ENCODE results near the gene POLN. TPM values are rescaled to one million over a fixed set of nuclear protein-coding genes. Genes with fewer than 3 reads are reported as not detected.

POLN gene
- total and polyA plus RNA-seq, 2 donors, result 1.1 to 2.9 TPM

DNA sequence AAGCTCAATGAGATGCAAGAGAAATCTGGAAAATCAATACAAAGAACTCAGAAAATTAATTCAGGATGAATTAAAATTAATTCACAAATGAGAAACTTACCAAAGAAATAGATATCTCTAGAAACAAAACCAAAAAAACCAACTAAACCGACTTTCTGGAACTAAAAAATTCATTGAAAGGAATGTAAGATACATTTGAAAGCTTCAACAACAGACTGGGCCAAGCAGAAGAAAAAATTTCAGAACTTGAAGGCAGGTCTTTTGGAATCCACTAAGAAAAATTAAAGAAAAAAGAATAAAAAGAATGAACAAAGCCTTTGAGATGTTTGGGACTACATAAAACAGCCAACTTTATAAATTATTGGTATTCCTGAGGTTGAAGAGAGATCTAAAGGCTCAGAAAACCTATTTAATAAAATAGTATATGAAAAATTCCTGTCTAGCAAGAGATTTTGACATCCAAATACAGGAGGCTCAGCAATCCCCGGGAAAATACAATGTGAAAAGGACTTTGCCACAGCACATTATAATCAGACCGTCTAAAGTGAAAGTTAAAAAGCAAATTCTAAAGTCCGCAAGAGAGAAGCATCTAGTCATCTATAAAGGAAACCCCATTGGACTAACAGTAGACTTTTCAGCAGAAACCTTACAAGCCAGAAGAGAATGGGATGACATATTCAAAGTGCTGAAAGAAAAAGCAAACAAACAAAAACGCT is 138.6 kb downstream of the POLN start:
- Histone ChIP-seq H3K9me3 (ENCODE audit: control insufficient read depth in 2 of 2, insufficient read depth in 1 of 2, low read length in 1 of 2) (peaks cover 0 to 9% of the 10 kb centered on the region in 2 donors), H3K4me1 (ENCODE audit: control insufficient read depth in 2 of 2, insufficient read depth in 2 of 2, low read length in 2 of 2) (no peaks in the 10 kb centered on the region), H3K27ac (ENCODE audit: low read depth in 1 of 2, low read length in 1 of 2) (no peak overlapping the region), H3K4me3 (ENCODE audit: low read length in 2 of 2) (no peak overlapping the region), H3K27me3 (ENCODE audit: control insufficient read depth in 2 of 2, insufficient read depth in 1 of 2, low read length in 1 of 2) (peaks cover 0 to 11% of the 10 kb centered on the region in 2 donors), H3K36me3 (ENCODE audit: control insufficient read depth in 2 of 2, insufficient read depth in 2 of 2, low read length in 1 of 2) (no peaks in the 10 kb centered on the region)
- no peak for DNase-seq (ENCODE audit: low read depth in 6 of 9, low spot score in 9 of 9)
- 93% methylated on average over 5 of the region's 5 CpGs for WGBS

DNA sequence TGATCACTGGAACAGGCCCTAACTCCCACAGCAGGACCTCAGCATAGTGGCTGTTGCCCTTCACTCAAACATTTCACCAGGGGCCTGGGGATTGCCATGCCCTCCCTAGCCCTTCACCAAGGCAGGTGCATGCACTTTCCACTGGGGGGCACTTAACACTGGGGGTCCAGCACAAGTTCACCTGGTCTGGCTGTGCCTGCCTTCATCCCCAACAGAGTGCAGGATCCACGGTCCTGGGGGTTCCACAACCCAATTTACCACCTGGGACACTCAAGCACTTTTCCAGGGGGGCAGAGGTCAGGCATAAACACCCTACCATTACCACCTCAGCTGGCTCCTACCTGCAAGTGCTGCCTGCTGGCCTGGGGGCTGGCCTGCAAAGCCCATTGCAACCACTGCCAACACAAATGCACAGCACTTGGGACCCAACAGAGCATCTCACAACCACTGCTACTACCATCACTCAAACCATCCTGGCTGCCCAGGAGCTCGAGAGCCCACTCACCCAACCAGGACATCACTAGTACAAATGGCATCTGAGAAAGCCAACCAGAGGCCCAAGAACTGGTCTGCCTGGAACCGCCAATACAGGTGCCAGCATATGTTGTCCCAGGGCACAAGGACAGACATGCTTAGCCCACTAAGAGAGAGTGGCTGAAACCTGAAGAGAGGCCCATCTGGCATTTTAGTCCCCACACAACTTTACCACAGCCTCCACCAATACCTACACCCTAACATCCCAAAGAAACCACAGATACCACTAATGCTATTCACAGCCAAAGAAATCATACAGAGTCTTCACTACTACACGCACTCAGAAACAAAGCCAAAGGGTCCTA is 139.7 kb downstream of the POLN start:
- Histone ChIP-seq H3K9me3 (ENCODE audit: control insufficient read depth in 2 of 2, insufficient read depth in 1 of 2, low read length in 1 of 2) (peaks cover 0 to 11% of the 10 kb centered on the region in 2 donors), H3K27me3 (ENCODE audit: control insufficient read depth in 2 of 2, insufficient read depth in 1 of 2, low read length in 1 of 2) (peaks cover 0 to 5% of the 10 kb centered on the region in 2 donors), H3K4me1 (ENCODE audit: control insufficient read depth in 2 of 2, insufficient read depth in 2 of 2, low read length in 2 of 2) (no peaks in the 10 kb centered on the region), H3K27ac (ENCODE audit: low read depth in 1 of 2, low read length in 1 of 2) (no peak overlapping the region), H3K4me3 (ENCODE audit: low read length in 2 of 2) (no peak overlapping the region), H3K36me3 (ENCODE audit: control insufficient read depth in 2 of 2, insufficient read depth in 2 of 2, low read length in 1 of 2) (no peaks in the 10 kb centered on the region)
- DNase-seq (ENCODE audit: low read depth in 6 of 9, low spot score in 9 of 9), result no peak
- 88% methylated on average over 4 of the region's 4 CpGs for WGBS

DNA sequence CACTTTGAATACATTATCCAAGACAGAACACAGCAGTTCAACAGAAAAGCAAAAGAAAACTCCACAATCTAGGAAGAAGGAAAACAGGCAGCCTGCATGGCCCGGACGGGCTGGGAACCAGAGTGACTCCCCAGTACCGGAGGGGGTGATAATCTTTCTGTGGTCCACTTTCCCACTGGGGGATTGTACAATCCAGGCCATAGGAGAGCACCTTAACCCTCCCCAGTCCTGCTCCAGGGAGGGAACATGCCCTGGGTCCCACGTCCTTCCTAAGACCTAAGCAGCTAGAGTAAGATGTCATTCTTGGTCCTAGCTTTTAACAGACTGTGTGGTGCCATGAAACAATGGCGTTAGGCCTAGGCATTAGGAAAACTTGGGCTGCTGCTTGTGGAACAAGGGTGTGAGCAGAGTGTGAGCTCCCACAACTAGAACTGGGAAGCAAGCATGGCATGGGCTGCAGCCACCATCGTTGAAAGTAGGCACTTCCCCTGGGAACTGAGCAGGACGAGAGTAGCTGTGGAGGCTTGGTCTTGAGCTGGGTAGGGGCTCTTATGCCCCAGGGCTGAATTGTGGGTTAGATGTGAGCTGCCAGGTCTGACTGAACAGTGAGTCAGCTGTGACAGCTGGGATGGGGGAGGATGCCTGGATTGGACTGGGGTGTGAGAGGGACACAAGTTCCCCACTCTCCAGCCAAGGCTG is 140.4 kb downstream of the POLN start:
- peaks cover 0 to 5% of the 10 kb centered on the region in 2 donors for H3K27me3 ChIP-seq (ENCODE audit: control insufficient read depth in 2 of 2, insufficient read depth in 1 of 2, low read length in 1 of 2)
- H3K4me3 ChIP-seq (ENCODE audit: low read length in 2 of 2), result no peak overlapping the region
- H3K9me3 ChIP-seq (ENCODE audit: control insufficient read depth in 2 of 2, insufficient read depth in 1 of 2, low read length in 1 of 2), result peaks cover 0 to 18% of the 10 kb centered on the region in 2 donors
- H3K36me3 ChIP-seq (ENCODE audit: control insufficient read depth in 2 of 2, insufficient read depth in 2 of 2, low read length in 1 of 2), result no peaks in the 10 kb centered on the region
- H3K4me1 ChIP-seq (ENCODE audit: control insufficient read depth in 2 of 2, insufficient read depth in 2 of 2, low read length in 2 of 2), result no peaks in the 10 kb centered on the region
- WGBS, result 97% methylated on average over 7 of the region's 7 CpGs
- no peak for DNase-seq (ENCODE audit: low read depth in 6 of 9, low spot score in 9 of 9)
- H3K27ac ChIP-seq (ENCODE audit: low read depth in 1 of 2, low read length in 1 of 2), result no peak overlapping the region

DNA sequence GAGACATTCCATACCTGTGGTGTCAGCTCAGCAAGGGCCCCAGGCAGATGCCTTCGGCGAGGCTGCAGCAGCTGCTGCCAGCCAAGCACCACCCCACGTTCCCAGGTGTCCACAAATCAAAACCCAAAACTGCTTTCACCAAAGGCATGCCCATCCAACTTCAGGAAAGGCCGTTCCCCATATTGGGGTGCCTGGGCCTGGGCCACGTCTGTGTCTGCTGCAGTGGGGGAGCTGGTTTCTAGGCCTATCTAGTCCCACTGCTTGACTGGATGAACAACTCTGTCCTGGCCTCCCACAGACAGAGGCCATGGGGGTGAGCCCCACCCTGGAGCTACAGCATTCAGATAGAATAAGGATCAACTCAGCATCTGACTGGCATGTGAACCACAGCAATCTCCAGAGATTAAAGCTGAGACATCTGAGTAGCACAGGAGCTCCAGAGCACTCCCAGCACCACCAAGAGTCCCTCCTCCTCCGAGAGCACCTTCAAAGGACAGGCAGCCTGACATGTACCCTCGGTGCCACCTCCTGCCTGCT is 145.8 kb downstream of the POLN start:
- no peaks in the 10 kb centered on the region for H3K4me1 ChIP-seq (ENCODE audit: control insufficient read depth in 2 of 2, insufficient read depth in 2 of 2, low read length in 2 of 2)
- H3K27me3 ChIP-seq (ENCODE audit: control insufficient read depth in 2 of 2, insufficient read depth in 1 of 2, low read length in 1 of 2), result peaks cover 0 to 13% of the 10 kb centered on the region in 2 donors
- peaks cover 4 to 21% of the 10 kb centered on the region in 2 donors for H3K9me3 ChIP-seq (ENCODE audit: control insufficient read depth in 2 of 2, insufficient read depth in 1 of 2, low read length in 1 of 2)
- no peak overlapping the region for H3K4me3 ChIP-seq (ENCODE audit: low read length in 2 of 2)
- WGBS, result 96% methylated on average over 7 of the region's 7 CpGs
- no peak for DNase-seq (ENCODE audit: low read depth in 6 of 9, low spot score in 9 of 9)
- H3K36me3 ChIP-seq (ENCODE audit: control insufficient read depth in 2 of 2, insufficient read depth in 2 of 2, low read length in 1 of 2), result no peaks in the 10 kb centered on the region
- H3K27ac ChIP-seq (ENCODE audit: low read depth in 1 of 2, low read length in 1 of 2), result no peak overlapping the region

DNA sequence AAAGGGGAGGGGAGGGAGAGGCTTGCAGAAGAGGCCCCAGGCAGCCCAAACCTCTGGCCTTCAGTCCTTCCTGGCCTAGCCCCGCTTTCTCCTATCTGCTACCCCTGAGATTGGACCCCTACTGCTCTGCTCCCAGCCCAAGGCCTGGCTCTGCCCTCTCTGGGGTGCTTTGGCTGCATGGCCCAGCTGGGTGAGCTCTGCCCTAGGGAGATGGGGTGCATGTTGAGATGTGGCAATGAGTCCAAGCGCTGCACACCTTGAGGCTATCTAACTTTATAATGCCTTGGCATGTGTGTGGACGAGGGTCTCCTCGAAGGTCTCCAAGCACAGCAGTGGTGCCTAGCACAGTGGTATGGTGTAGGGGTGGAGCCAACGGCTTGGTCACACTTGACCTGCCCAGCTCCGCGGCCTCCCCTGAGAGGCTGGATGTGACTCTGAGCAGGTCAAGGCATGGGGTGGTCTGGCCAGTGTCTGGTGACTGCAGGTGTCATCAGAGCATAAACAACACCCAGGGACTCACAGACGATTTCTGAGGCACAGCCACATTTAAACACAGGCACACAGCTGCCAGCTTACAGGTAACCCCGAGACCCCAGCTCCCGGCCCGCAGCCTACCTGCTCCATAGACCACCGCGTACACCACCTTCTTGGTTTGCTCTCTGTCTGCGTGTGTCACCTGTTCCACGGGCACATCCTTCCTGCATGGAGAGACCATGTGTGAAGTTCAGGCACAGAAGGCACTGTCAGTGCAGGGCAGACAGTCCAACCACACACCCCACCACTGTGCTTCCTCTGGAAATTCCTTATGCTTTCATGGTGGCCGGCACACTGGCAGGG is 146.5 kb downstream of the POLN start:
- no peak for DNase-seq (ENCODE audit: low read depth in 6 of 9, low spot score in 9 of 9)

DNA sequence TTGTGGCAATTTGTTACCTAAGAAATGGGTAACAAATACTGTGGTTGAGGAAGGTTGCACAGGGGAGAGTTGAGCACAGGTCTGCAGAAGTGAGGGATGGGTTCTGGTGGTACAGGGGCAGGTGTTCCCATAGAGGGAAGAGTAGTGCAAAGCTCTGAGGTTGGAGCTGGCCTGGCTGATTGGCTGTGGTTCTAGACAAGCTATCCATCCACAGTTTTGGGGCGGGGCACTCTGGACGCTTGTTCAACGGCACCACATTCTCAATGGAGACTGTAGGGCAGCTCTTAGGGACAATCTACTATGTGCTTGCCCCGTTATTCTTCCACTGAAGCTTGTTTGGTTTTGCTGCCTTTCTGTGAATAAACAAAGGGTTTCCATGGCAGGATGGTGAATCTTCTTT is 147.4 kb downstream of the POLN start:
- Histone ChIP-seq H3K9me3 (ENCODE audit: control insufficient read depth in 2 of 2, insufficient read depth in 1 of 2, low read length in 1 of 2) (peaks cover 4 to 21% of the 10 kb centered on the region in 2 donors), H3K27me3 (ENCODE audit: control insufficient read depth in 2 of 2, insufficient read depth in 1 of 2, low read length in 1 of 2) (peaks cover 0 to 15% of the 10 kb centered on the region in 2 donors), H3K4me3 (ENCODE audit: low read length in 2 of 2) (no peak overlapping the region), H3K36me3 (ENCODE audit: control insufficient read depth in 2 of 2, insufficient read depth in 2 of 2, low read length in 1 of 2) (no peaks in the 10 kb centered on the region), H3K27ac (ENCODE audit: low read depth in 1 of 2, low read length in 1 of 2) (no peak overlapping the region), H3K4me1 (ENCODE audit: control insufficient read depth in 2 of 2, insufficient read depth in 2 of 2, low read length in 2 of 2) (no peaks in the 10 kb centered on the region)
- 96% methylated on average over 4 of the region's 4 CpGs for WGBS
- no peak for DNase-seq (ENCODE audit: low read depth in 6 of 9, low spot score in 9 of 9)

More for the DNA sequence above, 146.5 kb downstream of the POLN start:
- Histone ChIP-seq H3K9me3 (ENCODE audit: control insufficient read depth in 2 of 2, insufficient read depth in 1 of 2, low read length in 1 of 2) (peaks cover 4 to 21% of the 10 kb centered on the region in 2 donors), H3K27ac (ENCODE audit: low read depth in 1 of 2, low read length in 1 of 2) (no peak overlapping the region), H3K4me1 (ENCODE audit: control insufficient read depth in 2 of 2, insufficient read depth in 2 of 2, low read length in 2 of 2) (no peaks in the 10 kb centered on the region), H3K36me3 (ENCODE audit: control insufficient read depth in 2 of 2, insufficient read depth in 2 of 2, low read length in 1 of 2) (no peaks in the 10 kb centered on the region), H3K27me3 (ENCODE audit: control insufficient read depth in 2 of 2, insufficient read depth in 1 of 2, low read length in 1 of 2) (peaks cover 0 to 15% of the 10 kb centered on the region in 2 donors), H3K4me3 (ENCODE audit: low read length in 2 of 2) (no peak overlapping the region)
- 96% methylated on average over 16 of the region's 16 CpGs for whole genome bisulfite sequencing

DNA sequence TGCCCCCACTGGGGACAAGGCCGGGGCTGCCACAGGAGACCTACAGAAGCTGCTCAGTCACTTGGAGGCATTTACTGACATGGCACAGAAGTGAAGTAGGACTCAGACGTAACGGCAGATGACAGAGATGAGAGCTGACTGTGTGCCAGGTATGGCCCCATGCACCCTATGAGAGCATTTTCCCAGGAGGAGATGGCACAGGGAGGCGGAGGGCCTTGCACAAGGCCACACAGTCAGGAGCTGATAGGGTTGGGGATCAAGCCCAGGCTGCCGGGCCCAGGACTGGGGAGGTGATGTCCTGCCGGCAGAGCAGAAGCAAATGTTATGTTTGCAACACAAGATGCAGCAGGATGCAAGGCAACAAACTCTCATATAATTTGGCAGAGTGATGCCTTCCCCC is 148.7 kb downstream of the POLN start:
- 97% methylated on average over 6 of the region's 6 CpGs for WGBS
- peaks cover 0 to 15% of the 10 kb centered on the region in 2 donors for H3K27me3 ChIP-seq (ENCODE audit: control insufficient read depth in 2 of 2, insufficient read depth in 1 of 2, low read length in 1 of 2)
- no peak overlapping the region for H3K27ac ChIP-seq (ENCODE audit: low read depth in 1 of 2, low read length in 1 of 2)

DNA sequence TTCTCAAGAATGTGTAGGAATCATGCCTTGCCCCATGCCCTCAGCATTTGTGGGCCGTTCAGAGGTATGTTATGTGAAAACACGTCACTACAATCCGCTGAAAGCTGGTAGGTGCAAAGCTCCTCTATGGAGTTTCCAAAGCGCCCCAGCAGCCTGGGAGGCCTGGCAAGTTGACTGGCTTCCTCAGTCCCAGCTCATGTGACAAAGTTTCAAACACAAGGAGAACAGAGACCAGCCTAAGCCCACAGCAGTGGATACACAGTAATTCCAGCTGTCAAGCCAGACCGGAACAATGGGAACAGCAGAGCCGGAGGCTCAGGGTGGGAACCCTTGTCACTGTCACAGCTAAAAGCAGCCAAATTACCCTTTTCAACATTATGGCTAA is 149.3 kb downstream of the POLN start:
- Histone ChIP-seq H3K27ac (ENCODE audit: low read depth in 1 of 2, low read length in 1 of 2) (no peak overlapping the region), H3K4me1 (ENCODE audit: control insufficient read depth in 2 of 2, insufficient read depth in 2 of 2, low read length in 2 of 2) (no peaks in the 10 kb centered on the region), H3K4me3 (ENCODE audit: low read length in 2 of 2) (no peak overlapping the region), H3K9me3 (ENCODE audit: control insufficient read depth in 2 of 2, insufficient read depth in 1 of 2, low read length in 1 of 2) (peaks cover 4 to 21% of the 10 kb centered on the region in 2 donors), H3K27me3 (ENCODE audit: control insufficient read depth in 2 of 2, insufficient read depth in 1 of 2, low read length in 1 of 2) (peaks cover 0 to 16% of the 10 kb centered on the region in 2 donors), H3K36me3 (ENCODE audit: control insufficient read depth in 2 of 2, insufficient read depth in 2 of 2, low read length in 1 of 2) (no peaks in the 10 kb centered on the region)
- no peak for DNase-seq (ENCODE audit: low read depth in 6 of 9, low spot score in 9 of 9)
- 98% methylated on average over 6 of the region's 6 CpGs for WGBS

More for the DNA sequence above, 148.7 kb downstream of the POLN start:
- Histone ChIP-seq H3K36me3 (ENCODE audit: control insufficient read depth in 2 of 2, insufficient read depth in 2 of 2, low read length in 1 of 2) (no peaks in the 10 kb centered on the region), H3K4me3 (ENCODE audit: low read length in 2 of 2) (no peak overlapping the region), H3K9me3 (ENCODE audit: control insufficient read depth in 2 of 2, insufficient read depth in 1 of 2, low read length in 1 of 2) (peaks cover 4 to 21% of the 10 kb centered on the region in 2 donors), H3K4me1 (ENCODE audit: control insufficient read depth in 2 of 2, insufficient read depth in 2 of 2, low read length in 2 of 2) (no peaks in the 10 kb centered on the region)
- no peak for DNase-seq (ENCODE audit: low read depth in 6 of 9, low spot score in 9 of 9)

Data from thymus (tissue), 11 donors.